Measurements from ENCODE around the gene RNASEH2A. TPM values are rescaled to one million over a fixed set of nuclear protein-coding genes. Genes with fewer than 3 reads are reported as not detected.

Gene RNASEH2A
- total and polyA plus RNA-seq, 2 of the 13 experiments (the other 11 are each of a cell fraction or from before 2014, with no cell fraction given), result 25.1 to 35.8 TPM

DNA sequence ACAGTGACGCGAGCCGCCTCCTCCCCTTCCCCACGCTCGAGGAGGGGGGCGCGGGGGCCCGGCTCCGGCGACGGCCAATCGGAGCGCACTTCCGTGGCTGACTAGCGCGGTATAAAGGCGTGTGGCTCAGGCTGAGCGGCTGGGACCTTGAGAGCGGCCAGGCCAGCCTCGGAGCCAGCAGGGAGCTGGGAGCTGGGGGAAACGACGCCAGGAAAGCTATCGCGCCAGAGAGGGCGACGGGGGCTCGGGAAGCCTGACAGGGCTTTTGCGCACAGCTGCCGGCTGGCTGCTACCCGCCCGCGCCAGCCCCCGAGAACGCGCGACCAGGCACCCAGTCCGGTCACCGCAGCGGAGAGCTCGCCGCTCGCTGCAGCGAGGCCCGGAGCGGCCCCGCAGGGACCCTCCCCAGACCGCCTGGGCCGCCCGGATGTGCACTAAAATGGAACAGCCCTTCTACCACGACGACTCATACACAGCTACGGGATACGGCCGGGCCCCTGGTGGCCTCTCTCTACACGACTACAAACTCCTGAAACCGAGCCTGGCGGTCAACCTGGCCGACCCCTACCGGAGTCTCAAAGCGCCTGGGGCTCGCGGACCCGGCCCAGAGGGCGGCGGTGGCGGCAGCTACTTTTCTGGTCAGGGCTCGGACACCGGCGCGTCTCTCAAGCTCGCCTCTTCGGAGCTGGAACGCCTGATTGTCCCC lies 14.9 kb upstream of the RNASEH2A start, which contains the start of gene JUNB (continued):
- no peak for TF ChIP-seq ZNF530 (CRISPR knock-in tag; IDR thresholded peaks at IDR 0.05; ENCODE audit: low read depth)
- no peak for TF ChIP-seq ZBTB3 (CRISPR knock-in tag; IDR thresholded peaks at IDR 0.05; ENCODE audit: borderline replicate concordance, low read depth)
- TF ChIP-seq PPARG (CRISPR knock-in tag; conservative IDR thresholded peaks at IDR 0.05), result peak; percentile 72
- peak; percentile 89 for TF ChIP-seq ZMAT3 (CRISPR knock-in tag; conservative IDR thresholded peaks at IDR 0.05)
- no peak for TF ChIP-seq ZNF260 (CRISPR knock-in tag; IDR thresholded peaks at IDR 0.05; ENCODE audit: borderline replicate concordance, low read depth)
- TF ChIP-seq TEAD3 (CRISPR knock-in tag; optimal IDR thresholded peaks at IDR 0.05; ENCODE audit: borderline replicate concordance), result peak; percentile 12
- TF ChIP-seq, protein P1, sequence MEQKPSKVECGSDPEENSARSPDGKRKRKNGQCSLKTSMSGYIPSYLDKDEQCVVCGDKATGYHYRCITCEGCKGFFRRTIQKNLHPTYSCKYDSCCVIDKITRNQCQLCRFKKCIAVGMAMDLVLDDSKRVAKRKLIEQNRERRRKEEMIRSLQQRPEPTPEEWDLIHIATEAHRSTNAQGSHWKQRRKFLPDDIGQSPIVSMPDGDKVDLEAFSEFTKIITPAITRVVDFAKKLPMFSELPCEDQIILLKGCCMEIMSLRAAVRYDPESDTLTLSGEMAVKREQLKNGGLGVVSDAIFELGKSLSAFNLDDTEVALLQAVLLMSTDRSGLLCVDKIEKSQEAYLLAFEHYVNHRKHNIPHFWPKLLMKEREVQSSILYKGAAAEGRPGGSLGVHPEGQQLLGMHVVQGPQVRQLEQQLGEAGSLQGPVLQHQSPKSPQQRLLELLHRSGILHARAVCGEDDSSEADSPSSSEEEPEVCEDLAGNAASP (CRISPR knock-in tag; IDR thresholded peaks at IDR 0.05; ENCODE audit: borderline replicate concordance), result peak; percentile 83
- no peak for TF ChIP-seq ZNF570 (CRISPR knock-in tag; IDR thresholded peaks at IDR 0.05; ENCODE audit: borderline replicate concordance)
- TF ChIP-seq ERF (CRISPR knock-in tag; IDR thresholded peaks at IDR 0.05), result peak; percentile 95
- TF ChIP-seq, protein P2, sequence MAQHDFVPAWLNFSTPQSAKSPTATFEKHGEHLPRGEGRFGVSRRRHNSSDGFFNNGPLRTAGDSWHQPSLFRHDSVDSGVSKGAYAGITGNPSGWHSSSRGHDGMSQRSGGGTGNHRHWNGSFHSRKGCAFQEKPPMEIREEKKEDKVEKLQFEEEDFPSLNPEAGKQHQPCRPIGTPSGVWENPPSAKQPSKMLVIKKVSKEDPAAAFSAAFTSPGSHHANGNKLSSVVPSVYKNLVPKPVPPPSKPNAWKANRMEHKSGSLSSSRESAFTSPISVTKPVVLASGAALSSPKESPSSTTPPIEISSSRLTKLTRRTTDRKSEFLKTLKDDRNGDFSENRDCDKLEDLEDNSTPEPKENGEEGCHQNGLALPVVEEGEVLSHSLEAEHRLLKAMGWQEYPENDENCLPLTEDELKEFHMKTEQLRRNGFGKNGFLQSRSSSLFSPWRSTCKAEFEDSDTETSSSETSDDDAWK (CRISPR knock-in tag; IDR thresholded peaks at IDR 0.05), result no peak
- no peak for TF ChIP-seq ZNF101 (CRISPR knock-in tag; IDR thresholded peaks at IDR 0.05; ENCODE audit: borderline replicate concordance, low read depth)
- TF ChIP-seq, protein P3, sequence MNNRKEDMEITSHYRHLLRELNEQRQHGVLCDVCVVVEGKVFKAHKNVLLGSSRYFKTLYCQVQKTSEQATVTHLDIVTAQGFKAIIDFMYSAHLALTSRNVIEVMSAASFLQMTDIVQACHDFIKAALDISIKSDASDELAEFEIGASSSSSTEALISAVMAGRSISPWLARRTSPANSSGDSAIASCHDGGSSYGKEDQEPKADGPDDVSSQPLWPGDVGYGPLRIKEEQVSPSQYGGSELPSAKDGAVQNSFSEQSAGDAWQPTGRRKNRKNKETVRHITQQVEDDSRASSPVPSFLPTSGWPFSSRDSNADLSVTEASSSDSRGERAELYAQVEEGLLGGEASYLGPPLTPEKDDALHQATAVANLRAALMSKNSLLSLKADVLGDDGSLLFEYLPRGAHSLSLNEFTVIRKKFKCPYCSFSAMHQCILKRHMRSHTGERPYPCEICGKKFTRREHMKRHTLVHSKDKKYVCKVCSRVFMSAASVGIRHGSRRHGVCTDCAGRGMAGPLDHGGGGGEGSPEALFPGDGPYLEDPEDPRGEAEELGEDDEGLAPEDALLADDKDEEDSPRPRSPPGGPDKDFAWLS (CRISPR knock-in tag; IDR thresholded peaks at IDR 0.05; ENCODE audit: borderline replicate concordance), result no peak
- TF ChIP-seq, protein P4, sequence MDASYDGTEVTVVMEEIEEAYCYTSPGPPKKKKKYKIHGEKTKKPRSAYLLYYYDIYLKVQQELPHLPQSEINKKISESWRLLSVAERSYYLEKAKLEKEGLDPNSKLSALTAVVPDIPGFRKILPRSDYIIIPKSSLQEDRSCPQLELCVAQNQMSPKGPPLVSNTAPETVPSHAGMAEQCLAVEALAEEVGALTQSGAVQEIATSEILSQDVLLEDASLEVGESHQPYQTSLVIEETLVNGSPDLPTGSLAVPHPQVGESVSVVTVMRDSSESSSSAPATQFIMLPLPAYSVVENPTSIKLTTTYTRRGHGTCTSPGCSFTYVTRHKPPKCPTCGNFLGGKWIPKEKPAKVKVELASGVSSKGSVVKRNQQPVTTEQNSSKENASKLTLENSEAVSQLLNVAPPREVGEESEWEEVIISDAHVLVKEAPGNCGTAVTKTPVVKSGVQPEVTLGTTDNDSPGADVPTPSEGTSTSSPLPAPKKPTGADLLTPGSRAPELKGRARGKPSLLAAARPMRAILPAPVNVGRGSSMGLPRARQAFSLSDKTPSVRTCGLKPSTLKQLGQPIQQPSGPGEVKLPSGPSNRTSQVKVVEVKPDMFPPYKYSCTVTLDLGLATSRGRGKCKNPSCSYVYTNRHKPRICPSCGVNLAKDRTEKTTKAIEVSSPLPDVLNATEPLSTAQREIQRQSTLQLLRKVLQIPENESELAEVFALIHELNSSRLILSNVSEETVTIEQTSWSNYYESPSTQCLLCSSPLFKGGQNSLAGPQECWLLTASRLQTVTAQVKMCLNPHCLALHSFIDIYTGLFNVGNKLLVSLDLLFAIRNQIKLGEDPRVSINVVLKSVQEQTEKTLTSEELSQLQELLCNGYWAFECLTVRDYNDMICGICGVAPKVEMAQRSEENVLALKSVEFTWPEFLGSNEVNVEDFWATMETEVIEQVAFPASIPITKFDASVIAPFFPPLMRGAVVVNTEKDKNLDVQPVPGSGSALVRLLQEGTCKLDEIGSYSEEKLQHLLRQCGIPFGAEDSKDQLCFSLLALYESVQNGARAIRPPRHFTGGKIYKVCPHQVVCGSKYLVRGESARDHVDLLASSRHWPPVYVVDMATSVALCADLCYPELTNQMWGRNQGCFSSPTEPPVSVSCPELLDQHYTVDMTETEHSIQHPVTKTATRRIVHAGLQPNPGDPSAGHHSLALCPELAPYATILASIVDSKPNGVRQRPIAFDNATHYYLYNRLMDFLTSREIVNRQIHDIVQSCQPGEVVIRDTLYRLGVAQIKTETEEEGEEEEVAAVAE (CRISPR knock-in tag; IDR thresholded peaks at IDR 0.05; ENCODE audit: borderline replicate concordance), result peak; percentile 88; the same call in 1 of the 2 replicates
- no peak for TF ChIP-seq SSRP1 (CRISPR knock-in tag; IDR thresholded peaks at IDR 0.05)
- TF ChIP-seq TARDBP (CRISPR knock-in tag; IDR thresholded peaks at IDR 0.05), result peak; percentile 86
- peak; percentile 62; the same call in 1 of the 2 replicates for TF ChIP-seq ZNF232 (CRISPR knock-in tag; IDR thresholded peaks at IDR 0.05; ENCODE audit: borderline replicate concordance)
